Upper lobe of left lung (tissue), 6 donors: ENCODE results near the gene IFNA8. TPM values are rescaled to one million over a fixed set of nuclear protein-coding genes. Genes with fewer than 3 reads are reported as not detected.
A peak's percentile ranks its signal among the peaks of the same experiment; 100 is the strongest.

Source experiments
- ATAC-seq, 2 donors: fragments of 200-7000 bp; cut with Tn5 transposase; one replicate each; pipeline ENCODE4 v1.9.1; 2022; ENCODE audit warnings: mild to moderate bottlenecking in 2 of 2, moderate library complexity in 2 of 2; ENCODE audit not compliant: low FRiP score in 2 of 2
- DNase-seq, 2 donors: peaks; one replicate each; pipeline ENCODE4 v3.0.0-alpha.2; 2019 to 2020
- H3K27ac ChIP-seq, 4 donors: fragments of 200-600 bp; sonication (generic); one replicate each; pipeline ENCODE4 v1.5.1; 2016 to 2019
- H3K27me3 ChIP-seq, 4 donors: fragments of 200-600 bp; sonication (generic); one replicate each; pipeline ENCODE4 v1.5.1; 2017 to 2019
- H3K36me3 ChIP-seq, 4 donors: fragments of 200-600 bp; sonication (generic); one replicate each; pipeline ENCODE4 v1.5.1; 2016 to 2019
- H3K4me1 ChIP-seq, 4 donors: fragments of 200-600 bp; sonication (generic); one replicate each; pipeline ENCODE4 v1.5.1; 2018 to 2019
- H3K4me3 ChIP-seq, 4 donors: fragments of 200-600 bp; sonication (generic); one replicate each; pipeline ENCODE4 v1.5.1; 2017 to 2019; ENCODE audit warnings: mild to moderate bottlenecking in 2 of 4, moderate library complexity in 1 of 4
- H3K9me3 ChIP-seq, 4 donors: fragments of 200-600 bp; sonication (generic); one replicate each; pipeline ENCODE4 v1.5.1; 2018 to 2019
- CTCF ChIP-seq, 6 experiments: fragments of 450-650 bp in 4 of 6; fragments of 200-600 bp in 2 of 6; sonication (generic) in 2 of 6; IDR thresholded peaks; one replicate each; pipeline ENCODE4 v1.5.1; 2016 to 2019; ENCODE audit warnings: antibody characterized with exemption in 6 of 6
- EP300 ChIP-seq, 4 donors: sonication (generic); formaldehyde crosslinking; IDR thresholded peaks; one replicate each; pipeline ENCODE4 v1.5.1; 2017; ENCODE audit warnings: antibody characterized with exemption in 4 of 4, control low read depth in 2 of 4
- POLR2A ChIP-seq, 4 donors: fragments of 450-650 bp; IDR thresholded peaks; one replicate each; pipeline ENCODE4 v1.5.1; 2016 to 2017; ENCODE audit warnings: antibody characterized with exemption in 4 of 4, mild to moderate bottlenecking in 2 of 4
- POLR2AphosphoS5 ChIP-seq, 2 donors: sonication (generic); formaldehyde crosslinking; IDR thresholded peaks; one replicate each; pipeline ENCODE4 v1.5.1; 2017; ENCODE audit warnings: antibody characterized with exemption in 2 of 2
- WGBS, 2 donors: methylation state at CpG; one replicate each; pipeline ENCODE4 v1.1.5; 2017 to 2018; 5-methylcytosine and 5-hydroxymethylcytosine counted together
- total RNA-seq, 6 donors: library from RNA; depleted of rRNA in 4 of 6; stranded (reverse); fragments of >200 nt in 4 of 6; gene quantifications; one replicate each; pipeline versions ENCODE4 v1.1.0 to v1.2.1, GENCODE V29; 2016 to 2021
- donor health status: DM: no; HTN: no; CAD: no; lungs with moderate emphysema.
- donor health status: DM: no; HTN: yes; CAD: no; lungs with severe emphysema.

IFNA8 gene
- total RNA-seq, 6 donors from 2014 or later: not detected

GRCh38 chr9:21415493-21416267 lies 6.8 kb downstream of the IFNA8 start:
- Histone ChIP-seq H3K36me3 (no peaks in the 10 kb centered on the region), H3K27ac (no peak overlapping the region), H3K9me3 (no peaks in the 10 kb centered on the region), H3K4me1 (no peaks in the 10 kb centered on the region), H3K4me3 (no peak overlapping the region), H3K27me3 (no peaks in the 10 kb centered on the region)
- ATAC-seq (no peak), DNase-seq (no peak)
- TF ChIP-seq CTCF (IDR thresholded peaks at IDR 0.05) (no peak), POLR2AphosphoS5 (IDR thresholded peaks at IDR 0.05) (no peak), POLR2A (IDR thresholded peaks at IDR 0.05) (no peak), EP300 (IDR thresholded peaks at IDR 0.05) (no peak)
- 86 to 90% methylated on average over 5 of the region's 5 CpGs for WGBS, 2 donors

GRCh38 chr9:21428235-21428634 lies 19.3 kb downstream of the IFNA8 start:
- DNase-seq (no peak), ATAC-seq (no peak)
- Histone ChIP-seq H3K4me1 (no peaks in the 10 kb centered on the region), H3K27ac (no peak overlapping the region), H3K36me3 (no peaks in the 10 kb centered on the region), H3K9me3 (no peaks in the 10 kb centered on the region), H3K27me3 (no peaks in the 10 kb centered on the region), H3K4me3 (no peak overlapping the region)
- WGBS, 2 donors: 75 to 85% methylated on average over 1 of the region's 1 CpG
- TF ChIP-seq EP300 (IDR thresholded peaks at IDR 0.05): no peak
- TF ChIP-seq CTCF (IDR thresholded peaks at IDR 0.05): no peak
- TF ChIP-seq POLR2A (IDR thresholded peaks at IDR 0.05): no peak
- no peak for TF ChIP-seq POLR2AphosphoS5 (IDR thresholded peaks at IDR 0.05)

GRCh38 chr9:21429191-21429590 lies 20.3 kb downstream of the IFNA8 start:
- ATAC-seq: peak in 1 of 2 donors; percentile 31
- no peak for DNase-seq
- TF ChIP-seq CTCF (IDR thresholded peaks at IDR 0.05): no peak
- TF ChIP-seq POLR2A (IDR thresholded peaks at IDR 0.05): no peak
- TF ChIP-seq EP300 (IDR thresholded peaks at IDR 0.05): no peak
- TF ChIP-seq POLR2AphosphoS5 (IDR thresholded peaks at IDR 0.05): no peak
- 40 to 72% methylated on average over 2 of the region's 2 CpGs for WGBS, 2 donors
- Histone ChIP-seq H3K27ac (no peak overlapping the region), H3K4me3 (no peak overlapping the region), H3K36me3 (no peaks in the 10 kb centered on the region), H3K27me3 (no peaks in the 10 kb centered on the region), H3K4me1 (no peaks in the 10 kb centered on the region), H3K9me3 (no peaks in the 10 kb centered on the region)

GRCh38 chr9:21432672-21433425 lies 23.9 kb downstream of the IFNA8 start:
- TF ChIP-seq EP300 (IDR thresholded peaks at IDR 0.05): no peak
- no peak for TF ChIP-seq POLR2A (IDR thresholded peaks at IDR 0.05)
- TF ChIP-seq POLR2AphosphoS5 (IDR thresholded peaks at IDR 0.05): no peak
- TF ChIP-seq CTCF (IDR thresholded peaks at IDR 0.05): no peak
- H3K4me3 ChIP-seq: no peak overlapping the region
- ATAC-seq (no peak), DNase-seq (no peak)
- no peaks in the 10 kb centered on the region for H3K4me1 ChIP-seq
- WGBS, 2 donors: 58 to 76% methylated on average over 2 of the region's 2 CpGs
- no peaks in the 10 kb centered on the region for H3K27me3 ChIP-seq
- no peaks in the 10 kb centered on the region for H3K9me3 ChIP-seq
- H3K36me3 ChIP-seq: no peaks in the 10 kb centered on the region
- H3K27ac ChIP-seq: no peak overlapping the region
